GM18511 (cell line): ENCODE results near the gene FAM168B.

Source experiments
- ATAC-seq: cut with Tn5 transposase; IDR thresholded peaks from one replicate; pipeline ENCODE4 v1.9.1; 2021; ENCODE audit warnings: mild to moderate bottlenecking, moderate library complexity; ENCODE audit not compliant: unreplicated experiment

FAM168B gene

DNA sequence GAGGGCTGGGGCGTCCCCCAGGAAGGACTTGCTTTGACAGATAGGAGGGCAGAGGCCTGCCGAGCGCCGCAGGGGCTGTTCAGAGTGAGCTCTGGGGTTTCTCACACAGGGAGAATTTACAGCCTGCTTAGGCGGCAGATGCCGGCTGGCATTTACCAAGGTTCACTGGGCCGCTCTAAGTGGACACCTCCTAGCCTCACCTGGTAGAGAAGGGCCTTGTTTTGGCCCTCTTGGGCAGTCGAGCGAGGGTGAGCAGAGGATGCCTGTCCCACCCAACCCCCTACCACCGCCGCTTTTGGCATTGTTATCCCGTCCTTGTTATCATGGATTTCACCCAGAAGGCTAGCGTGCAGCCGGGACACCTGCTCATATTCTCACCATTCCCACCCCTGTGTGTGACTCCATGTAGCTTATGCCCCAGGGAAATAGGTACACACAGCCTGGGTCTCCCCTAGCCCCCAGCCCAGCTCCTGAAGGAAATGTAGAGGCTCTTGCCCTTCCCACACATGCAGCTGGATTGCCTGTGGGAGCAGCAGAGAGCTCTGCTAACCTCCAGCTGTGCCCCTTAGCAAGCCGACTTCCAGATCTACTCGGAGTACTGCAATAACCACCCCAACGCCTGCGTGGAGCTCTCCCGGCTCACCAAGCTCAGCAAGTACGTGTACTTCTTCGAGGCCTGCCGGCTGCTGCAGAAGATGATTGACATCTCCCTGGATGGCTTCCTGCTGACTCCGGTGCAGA, 52.4 kb downstream of the FAM168B start:
- no peak for ATAC-seq

- ATAC-seq, result no peak
Measured at GRCh38 chr2:131039908-131040660, 53.2 kb downstream of the FAM168B start.

DNA sequence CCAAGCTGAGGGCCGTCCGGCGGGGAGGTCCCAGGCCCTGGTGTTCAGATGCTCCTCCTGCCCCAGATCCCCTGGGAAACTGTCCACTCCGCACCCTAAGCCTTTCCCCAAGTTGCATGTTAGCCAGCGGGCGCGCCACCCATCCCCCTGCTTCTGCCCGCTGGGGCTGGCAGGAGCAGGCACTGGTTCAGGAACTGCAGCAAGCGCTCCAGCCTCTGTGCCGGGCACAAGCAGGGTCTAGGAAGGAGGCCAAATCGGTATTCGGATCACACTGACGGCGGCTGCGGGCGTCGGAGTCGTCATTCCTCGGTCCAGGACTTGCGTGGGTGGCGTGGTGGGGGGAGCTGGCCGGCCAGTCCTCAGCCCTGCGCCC, 53.7 kb downstream of the FAM168B start:
- no peak for ATAC-seq

DNA sequence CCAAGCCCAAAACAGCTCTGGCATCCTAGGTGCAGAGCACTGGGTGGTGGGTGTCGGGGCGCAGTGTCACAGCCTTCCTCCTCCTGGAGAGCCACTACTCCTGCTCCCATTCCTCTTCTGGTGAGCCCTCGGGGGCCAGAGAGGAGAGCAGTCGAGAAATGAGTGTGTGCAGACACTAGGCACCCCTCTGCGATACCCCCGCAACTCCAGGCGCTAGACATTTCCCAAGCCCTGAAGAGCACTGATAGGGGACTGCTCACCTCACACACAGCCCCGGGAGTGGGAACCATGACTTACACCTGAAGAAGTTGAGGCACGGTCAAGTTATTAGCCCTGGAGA, 54.2 kb downstream of the FAM168B start:
- ATAC-seq, result no peak

DNA sequence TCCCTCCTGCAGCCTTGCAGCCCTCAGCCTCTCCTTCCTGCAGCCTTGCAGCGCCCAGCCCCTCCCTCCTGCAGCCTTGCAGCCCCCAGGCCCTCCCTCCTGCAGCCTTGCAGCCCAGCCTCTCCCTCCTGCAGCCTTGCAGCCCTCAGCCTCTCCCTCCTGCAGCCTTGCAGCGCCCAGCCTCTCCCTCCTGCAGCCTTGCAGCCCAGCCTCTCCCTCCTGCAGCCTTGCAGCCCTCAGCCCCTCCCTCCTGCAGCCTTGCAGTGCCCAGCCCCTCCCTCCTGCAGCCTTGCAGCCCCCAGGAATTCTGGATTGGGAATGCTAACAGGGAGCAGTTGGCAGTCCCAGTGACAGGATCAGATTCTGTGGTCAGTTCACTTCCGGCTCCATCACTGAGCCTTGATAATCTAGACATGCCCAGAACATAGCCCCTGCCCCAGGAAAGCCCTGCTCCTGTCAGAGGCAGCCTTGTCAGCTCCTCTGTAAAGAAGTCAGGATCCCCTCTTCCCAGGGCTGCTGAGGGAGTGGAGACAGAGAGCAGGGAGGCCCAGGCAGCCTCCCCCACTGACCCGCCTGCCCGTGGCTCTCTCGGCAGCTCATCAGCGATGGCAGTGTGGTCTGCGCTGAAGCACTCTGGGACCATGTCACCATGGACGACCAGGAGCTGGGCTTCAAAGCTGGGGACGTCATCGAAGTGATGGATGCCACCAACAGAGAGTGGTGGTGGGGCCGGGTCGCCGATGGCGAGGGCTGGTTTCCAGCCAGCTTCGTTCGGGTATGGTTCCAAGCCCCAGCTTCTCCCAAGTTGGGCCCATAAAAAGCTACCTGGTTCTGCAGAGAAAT, 54.8 kb downstream of the FAM168B start:
- no peak for ATAC-seq

- ATAC-seq, result no peak
Measured at GRCh38 chr2:131037398-131038257, 55.6 kb downstream of the FAM168B start.

- no peak for ATAC-seq
Measured at GRCh38 chr2:131036696-131037397, 56.4 kb downstream of the FAM168B start.

DNA sequence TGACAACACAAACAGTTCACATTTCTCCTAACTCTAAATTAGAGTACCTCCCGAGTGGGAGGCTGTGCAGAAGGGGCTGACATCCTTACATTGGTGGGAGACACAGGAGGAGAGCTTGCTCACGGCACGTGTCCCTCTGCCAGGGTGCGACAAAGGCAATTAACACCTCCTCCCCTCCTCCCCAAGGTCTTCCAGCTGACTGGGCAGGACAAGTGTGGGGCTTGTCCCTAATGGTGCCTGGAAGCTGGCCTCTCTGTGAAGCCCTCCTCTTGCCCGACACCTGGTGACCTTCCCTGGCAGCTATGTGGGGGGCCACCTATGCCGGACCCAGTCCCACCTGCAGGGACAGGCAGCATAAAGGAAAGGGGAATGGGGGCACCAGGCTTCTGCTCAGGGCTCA, 57.0 kb downstream of the FAM168B start:
- ATAC-seq, result no peak

DNA sequence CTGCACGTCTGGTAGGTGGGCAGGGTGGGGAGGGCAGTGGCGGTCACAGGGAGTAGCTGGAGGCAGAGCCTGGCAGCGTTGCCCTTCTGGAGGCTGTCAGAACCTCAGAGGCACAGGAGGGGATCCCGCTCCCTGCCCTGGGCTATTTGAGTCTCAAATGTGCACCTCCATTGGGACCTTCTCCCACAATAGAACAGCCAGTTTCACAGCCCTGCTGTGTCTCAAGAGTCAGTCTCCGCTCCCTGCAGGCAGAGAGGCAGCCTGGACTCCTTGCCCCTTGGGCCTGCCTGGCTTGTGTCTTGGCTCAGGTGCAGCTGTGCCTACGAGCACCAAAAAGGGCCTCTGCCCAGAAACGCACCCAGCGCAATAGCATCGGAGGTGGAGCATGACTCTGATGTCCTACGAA, 57.4 kb downstream of the FAM168B start:
- no peak for ATAC-seq

DNA sequence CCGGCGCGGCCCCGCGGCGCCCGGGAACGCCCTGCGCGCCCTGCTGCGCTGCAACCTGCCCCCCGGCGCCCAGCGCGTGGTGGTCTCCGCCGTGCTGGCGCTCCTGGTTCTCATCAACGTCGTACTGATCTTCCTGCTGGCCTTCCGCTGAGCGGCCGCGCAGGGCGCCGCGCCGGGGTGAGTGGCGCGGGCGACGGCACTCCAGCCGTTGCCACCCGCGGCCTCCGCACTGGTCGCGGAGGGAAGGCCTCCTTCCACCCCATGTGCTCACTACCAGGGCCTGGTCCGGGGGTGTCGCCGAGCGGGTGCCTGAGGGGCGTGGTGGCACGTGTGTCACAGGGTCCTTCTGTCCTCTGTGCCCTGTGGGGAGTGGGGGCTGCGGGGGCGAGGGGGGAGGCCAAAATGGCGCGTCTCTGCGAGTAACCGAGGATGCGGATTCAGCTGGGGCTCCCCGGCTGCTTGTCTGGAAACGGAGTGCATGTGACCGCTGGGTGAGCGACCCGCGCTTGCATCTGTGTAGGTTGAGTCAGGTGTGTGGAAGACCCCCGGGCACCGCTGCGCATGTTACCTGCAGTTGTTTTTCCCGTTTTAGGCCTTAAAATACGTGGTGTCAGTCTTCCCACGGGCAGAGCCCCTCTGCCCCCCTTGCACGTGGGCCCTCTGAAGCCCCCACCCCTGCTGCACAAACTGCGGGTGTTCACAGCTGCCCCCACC, 58.0 kb downstream of the FAM168B start:
- no peak for ATAC-seq

- ATAC-seq, result no peak
Measured at GRCh38 chr2:131034122-131035051, 58.9 kb downstream of the FAM168B start.

- ATAC-seq, result no peak
Measured at GRCh38 chr2:131033786-131034121, 59.5 kb downstream of the FAM168B start.

GRCh38 chr2:131032393-131032836, 60.8 kb downstream of the FAM168B start:
- no peak for ATAC-seq

- no peak for ATAC-seq
Measured at GRCh38 chr2:131031875-131032274, 61.4 kb downstream of the FAM168B start.

DNA sequence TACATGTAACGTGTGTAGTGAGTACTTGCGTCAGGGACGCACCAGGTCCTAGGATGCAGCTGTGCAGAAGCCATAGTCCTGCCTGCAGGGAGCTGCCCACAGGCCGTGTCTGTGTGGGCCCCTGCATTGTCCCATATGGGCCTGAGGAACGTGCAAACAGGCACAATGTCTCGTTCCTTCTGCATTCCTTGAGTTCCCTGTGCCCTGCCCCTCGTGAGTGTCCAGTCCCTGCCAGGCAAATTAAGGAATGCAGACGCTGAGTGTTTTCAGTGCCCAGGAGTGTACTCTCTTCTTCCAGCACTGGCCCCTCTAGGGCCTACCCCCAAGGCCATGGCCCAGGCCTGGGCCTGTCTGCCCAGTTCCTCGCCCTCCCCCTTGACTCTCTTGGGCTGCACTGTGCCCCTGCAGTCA, 61.8 kb downstream of the FAM168B start:
- no peak for ATAC-seq

GRCh38 chr2:131030478-131030971, 62.7 kb downstream of the FAM168B start:
- ATAC-seq, result no peak

- no peak for ATAC-seq
Measured at GRCh38 chr2:131029812-131030211, 63.4 kb downstream of the FAM168B start.
